DOHH2 (cell line): ENCODE data around the gene KCTD16.

Experiments
- EZH2phosphoT487 ChIP-seq: fragments of 200-600 bp; sonication (generic); IDR thresholded peaks from 2 replicates; pipeline ENCODE4 v1.6.1; 2017; ENCODE audit warnings: borderline replicate concordance, mild to moderate bottlenecking, antibody characterized with exemption, low read length, moderate library complexity, mixed read lengths
- TF ChIP-seq, protein P1 (sequence below): fragments of 200-600 bp; sonication (generic); IDR thresholded peaks from one replicate; pipeline ENCODE4 v1.5.1; 2014; ENCODE audit warnings: antibody characterized with exemption, mild to moderate bottlenecking, low read depth, low read length; ENCODE audit not compliant: poor library complexity, severe bottlenecking

DNA sequence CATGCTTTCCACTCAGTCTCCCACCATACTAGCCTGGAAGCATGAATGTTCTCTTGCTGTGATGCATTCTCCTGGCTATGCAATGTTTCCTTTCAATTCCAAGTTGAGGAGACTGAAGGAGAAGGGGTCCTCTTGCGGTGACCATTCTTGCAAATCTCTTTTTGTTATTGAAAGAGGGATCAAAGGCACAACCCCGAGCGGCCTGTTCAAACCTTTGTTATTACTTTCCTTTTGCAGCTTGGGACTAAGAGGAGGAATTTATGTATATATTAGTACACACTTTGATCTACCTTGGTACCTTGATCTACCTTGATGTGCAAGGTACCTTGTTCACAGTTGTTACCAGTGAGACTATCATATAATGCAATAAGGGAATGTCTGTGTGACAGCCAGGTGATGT is 147.3 kb downstream of the KCTD16 start:
- TF ChIP-seq, protein P1, sequence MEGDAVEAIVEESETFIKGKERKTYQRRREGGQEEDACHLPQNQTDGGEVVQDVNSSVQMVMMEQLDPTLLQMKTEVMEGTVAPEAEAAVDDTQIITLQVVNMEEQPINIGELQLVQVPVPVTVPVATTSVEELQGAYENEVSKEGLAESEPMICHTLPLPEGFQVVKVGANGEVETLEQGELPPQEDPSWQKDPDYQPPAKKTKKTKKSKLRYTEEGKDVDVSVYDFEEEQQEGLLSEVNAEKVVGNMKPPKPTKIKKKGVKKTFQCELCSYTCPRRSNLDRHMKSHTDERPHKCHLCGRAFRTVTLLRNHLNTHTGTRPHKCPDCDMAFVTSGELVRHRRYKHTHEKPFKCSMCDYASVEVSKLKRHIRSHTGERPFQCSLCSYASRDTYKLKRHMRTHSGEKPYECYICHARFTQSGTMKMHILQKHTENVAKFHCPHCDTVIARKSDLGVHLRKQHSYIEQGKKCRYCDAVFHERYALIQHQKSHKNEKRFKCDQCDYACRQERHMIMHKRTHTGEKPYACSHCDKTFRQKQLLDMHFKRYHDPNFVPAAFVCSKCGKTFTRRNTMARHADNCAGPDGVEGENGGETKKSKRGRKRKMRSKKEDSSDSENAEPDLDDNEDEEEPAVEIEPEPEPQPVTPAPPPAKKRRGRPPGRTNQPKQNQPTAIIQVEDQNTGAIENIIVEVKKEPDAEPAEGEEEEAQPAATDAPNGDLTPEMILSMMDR = no peak
- TF ChIP-seq EZH2phosphoT487 = no peak
